Adrenal gland (tissue), 5 donors: ENCODE results near the gene TOX2.

Experiments used
- CTCF ChIP-seq, 6 experiments: fragments of 450-650 bp in 4 of 6; fragments of 200-600 bp in 2 of 6; sonication (generic) in 1 of 6; IDR thresholded peaks; 1 replicate in 5 of 6; 2 replicates in 1 of 6; pipeline versions ENCODE4 v1.5.1 to v1.8.0; 2016 to 2021; ENCODE audit warnings: antibody characterized with exemption in 6 of 6, mild to moderate bottlenecking in 2 of 6, moderate library complexity in 1 of 6
- POLR2A ChIP-seq, 2 donors: fragments of 450-650 bp; IDR thresholded peaks; one replicate each; pipeline ENCODE4 v1.6.1; 2017; ENCODE audit warnings: antibody characterized with exemption in 2 of 2, mild to moderate bottlenecking in 2 of 2, moderate library complexity in 1 of 2
- donor health status: DM: no; HTN: no; CAD: no.

- TF ChIP-seq POLR2A (IDR thresholded peaks at IDR 0.05) (no peak), CTCF (IDR thresholded peaks at IDR 0.05) (no peak)
Measured at GRCh38 chr20:43974695-43975094, 60.0 kb downstream of the TOX2 start.
